Inferior parietal cortex (tissue), 1 donor: ENCODE data around the gene ABL1.

ENCODE experiments used
- DNase-seq: peaks from one replicate; pipeline ENCODE4 v3.0.0-alpha.2; 2016; ENCODE audit errors: extremely low spot score

The ABL1 gene

GRCh38 chr9:130931508-130932254, 96.6 kb downstream of the ABL1 start:
- DNase-seq, result no peak

- DNase-seq, result no peak
Observed at GRCh38 chr9:130932255-130933079, 97.4 kb downstream of the ABL1 start.

- DNase-seq, result no peak
Observed at GRCh38 chr9:130933114-130934046, 98.3 kb downstream of the ABL1 start.

- DNase-seq, result no peak
Observed at GRCh38 chr9:130934246-130934645, 99.2 kb downstream of the ABL1 start.

- DNase-seq, result no peak
Observed at GRCh38 chr9:130934702-130935647, 99.9 kb downstream of the ABL1 start.

GRCh38 chr9:130935648-130936271, 100.7 kb downstream of the ABL1 start:
- DNase-seq, result no peak

GRCh38 chr9:130936285-130937117, 101.4 kb downstream of the ABL1 start:
- DNase-seq, result no peak
